Measurements from ENCODE around the gene TAS2R9.

GRCh38 chr12:10811883-10812536 lies 2.0 kb upstream of the TAS2R9 start:
- TF ChIP-seq CTCF (IDR thresholded peaks at IDR 0.05; ENCODE audit: low read length) (no peak), EZH2phosphoT487 (IDR thresholded peaks at IDR 0.05; ENCODE audit: low read length) (no peak)

Data from MM.1S (cell line).